SH-SY5Y (cell line): ENCODE measurements around the gene TTPAL.

Experiments
- GATA2 ChIP-seq: IDR thresholded peaks from 2 replicates; pipeline ENCODE4 v1.6.1; 2011; ENCODE audit warnings: mild to moderate bottlenecking, low read depth, low read length
- GATA3 ChIP-seq: IDR thresholded peaks from 2 replicates; pipeline ENCODE4 v1.6.1; 2011; ENCODE audit warnings: low read depth, mild to moderate bottlenecking, low read length, moderate library complexity

DNA sequence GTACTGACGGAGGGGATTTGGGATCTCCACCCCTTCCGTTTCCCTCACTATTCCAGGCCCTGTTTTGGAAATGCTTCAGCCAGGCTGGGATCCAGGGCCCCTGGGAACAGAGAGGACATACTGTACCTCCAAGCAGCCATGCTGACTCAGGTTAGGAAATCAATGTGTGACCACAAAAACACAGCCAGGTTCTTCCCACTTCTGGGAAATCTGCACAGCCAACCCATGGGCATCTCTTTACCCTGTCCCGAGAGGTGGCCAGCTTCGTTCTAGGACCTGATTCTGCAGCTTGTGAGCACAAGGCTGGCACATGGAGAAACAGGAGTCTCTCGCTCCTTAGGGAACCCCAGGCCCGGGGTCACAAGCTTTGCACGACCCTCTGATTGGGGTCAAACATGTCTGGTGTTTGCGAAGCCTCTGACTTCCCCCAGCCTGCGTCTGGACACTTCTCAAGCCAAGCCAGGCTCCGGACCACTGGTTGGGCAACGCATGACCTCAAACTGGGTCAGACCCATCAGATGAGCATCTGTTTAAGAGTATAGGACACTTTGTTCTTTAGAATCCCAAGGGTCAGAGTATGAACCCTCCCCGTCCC is 8.3 kb upstream of the TTPAL start:
- TF ChIP-seq GATA3 (no peak), GATA2 (no peak)
